GM12864 (cell line): ENCODE results near the gene BTLA.
A peak's percentile ranks its signal among the peaks of the same experiment; 100 is the strongest.
"Not testable (repeated sequence)": the region's sequence is repeated elsewhere in the genome, so short reads cannot be mapped to it uniquely, and the experiment has no call there.

Source experiments
- DNase-seq: peaks from one replicate; pipeline ENCODE4 v3.0.0-alpha.2; 2011; ENCODE audit warnings: low read depth
- H3K4me3 ChIP-seq: 2 replicates; pipeline ENCODE4 v1.5.1; 2011; ENCODE audit warnings: mild to moderate bottlenecking, low read depth, low read length, control low read depth
- CTCF ChIP-seq: IDR thresholded peaks from 2 replicates; pipeline ENCODE4 v1.5.1; 2011; ENCODE audit warnings: low read depth, mild to moderate bottlenecking, moderate library complexity, low read length, control low read depth, inconsistent platforms; ENCODE audit errors: missing control alignments

The BTLA gene

GRCh38 chr3:112467539-112467938, 31.7 kb downstream of the BTLA start:
- TF ChIP-seq CTCF, result no peak

GRCh38 chr3:112466020-112466419, 33.3 kb downstream of the BTLA start:
- H3K4me3 ChIP-seq, result no peak overlapping the region
- no peak for TF ChIP-seq CTCF
- DNase-seq, result no peak

More at GRCh38 chr3:112467539-112467938, 31.7 kb downstream of the BTLA start:
- no peak for DNase-seq
- no peak overlapping the region for H3K4me3 ChIP-seq

GRCh38 chr3:112464264-112464663, 35.0 kb downstream of the BTLA start:
- DNase-seq, result peak; percentile 75
- no peak overlapping the region for H3K4me3 ChIP-seq

GRCh38 chr3:112463250-112463649, 36.0 kb downstream of the BTLA start:
- peak; percentile 66 for DNase-seq

More at GRCh38 chr3:112464264-112464663, 35.0 kb downstream of the BTLA start:
- TF ChIP-seq CTCF, result no peak

GRCh38 chr3:112461787-112462186, 37.5 kb downstream of the BTLA start:
- not testable (repeated sequence) for H3K4me3 ChIP-seq, DNase-seq

More at GRCh38 chr3:112463250-112463649, 36.0 kb downstream of the BTLA start:
- no peak overlapping the region for H3K4me3 ChIP-seq
- no peak for TF ChIP-seq CTCF

GRCh38 chr3:112460519-112461195, 38.6 kb downstream of the BTLA start:
- no peak for TF ChIP-seq CTCF
- no peak overlapping the region; the same call in 1 of the 2 replicates for H3K4me3 ChIP-seq
- DNase-seq, result peak; percentile 86

- DNase-seq, result peak; percentile 57
- no peak overlapping the region; the same call in 1 of the 2 replicates for H3K4me3 ChIP-seq
- TF ChIP-seq CTCF, result no peak
Measured at GRCh38 chr3:112459750-112460149, 39.5 kb downstream of the BTLA start.
